ENCODE data around the gene GPR137. TPM values are rescaled to one million over a fixed set of nuclear protein-coding genes. Genes with fewer than 3 reads are reported as not detected.

GPR137 gene
- total and polyA plus RNA-seq, 9 of the 15 experiments (the other 6 are each of a cell fraction or from before 2014, with no cell fraction given): 0.32 to 26.7 (median 10.7) TPM

GRCh38 chr11:64296236-64296635 is 10.6 kb downstream of the GPR137 start:
- DNase-seq (ENCODE audit: extremely low read depth in 1 of 4, low spot score in 3 of 4): no peak
- intact Hi-C loops (cut with micrococcal nuclease): no loop called here
- Histone ChIP-seq H2AFZ (ENCODE audit: low read depth, low read length) (no peak overlapping the region), H3K79me2 (ENCODE audit: control insufficient read depth, insufficient read depth, low read length) (no peaks in the 10 kb centered on the region), H3K27ac (ENCODE audit: extremely low read depth, low read depth, low read length) (no peak overlapping the region), H3K4me3 (no peak overlapping the region), H3K9me3 (replicated peaks; ENCODE audit: control insufficient read depth, insufficient read depth, low read depth, low read length) (no peaks in the 10 kb centered on the region), H3K4me2 (ENCODE audit: insufficient read depth, low read length) (no peak overlapping the region), H3K9ac (ENCODE audit: insufficient read depth in 1 of 2, low read depth in 2 of 2, low read length in 2 of 2) (no peak overlapping the region; a peak in 1 of 4 replicates), H3K27me3 (ENCODE audit: control insufficient read depth in 2 of 2, insufficient read depth in 2 of 2, low read length in 2 of 2) (peaks cover 48 to 65% of the 10 kb centered on the region in 2 experiments), H3K4me1 (replicated peaks in 1 of 2; ENCODE audit: control insufficient read depth in 2 of 2, insufficient read depth in 2 of 2, low read length in 2 of 2) (peaks cover 3 to 54% of the 10 kb centered on the region in 2 experiments; a peak in 4 of 5 replicates), H3K36me3 (ENCODE audit: control insufficient read depth, insufficient read depth, low read length) (no peaks in the 10 kb centered on the region), H3K9me1 (ENCODE audit: control insufficient read depth, insufficient read depth, low read length) (no peaks in the 10 kb centered on the region), H4K20me1 (replicated peaks; ENCODE audit: control insufficient read depth, insufficient read depth, low read length) (no peaks in the 10 kb centered on the region; the same call in 1 of the 2 replicates)
- no peak for TF ChIP-seq TAF1 (IDR thresholded peaks at IDR 0.05; ENCODE audit: control insufficient read depth, extremely low read depth, insufficient read depth, low read length, severe bottlenecking)
- no peak for TF ChIP-seq USF1 (CRISPR knock-in tag; IDR thresholded peaks at IDR 0.05)
- TF ChIP-seq, protein P1, sequence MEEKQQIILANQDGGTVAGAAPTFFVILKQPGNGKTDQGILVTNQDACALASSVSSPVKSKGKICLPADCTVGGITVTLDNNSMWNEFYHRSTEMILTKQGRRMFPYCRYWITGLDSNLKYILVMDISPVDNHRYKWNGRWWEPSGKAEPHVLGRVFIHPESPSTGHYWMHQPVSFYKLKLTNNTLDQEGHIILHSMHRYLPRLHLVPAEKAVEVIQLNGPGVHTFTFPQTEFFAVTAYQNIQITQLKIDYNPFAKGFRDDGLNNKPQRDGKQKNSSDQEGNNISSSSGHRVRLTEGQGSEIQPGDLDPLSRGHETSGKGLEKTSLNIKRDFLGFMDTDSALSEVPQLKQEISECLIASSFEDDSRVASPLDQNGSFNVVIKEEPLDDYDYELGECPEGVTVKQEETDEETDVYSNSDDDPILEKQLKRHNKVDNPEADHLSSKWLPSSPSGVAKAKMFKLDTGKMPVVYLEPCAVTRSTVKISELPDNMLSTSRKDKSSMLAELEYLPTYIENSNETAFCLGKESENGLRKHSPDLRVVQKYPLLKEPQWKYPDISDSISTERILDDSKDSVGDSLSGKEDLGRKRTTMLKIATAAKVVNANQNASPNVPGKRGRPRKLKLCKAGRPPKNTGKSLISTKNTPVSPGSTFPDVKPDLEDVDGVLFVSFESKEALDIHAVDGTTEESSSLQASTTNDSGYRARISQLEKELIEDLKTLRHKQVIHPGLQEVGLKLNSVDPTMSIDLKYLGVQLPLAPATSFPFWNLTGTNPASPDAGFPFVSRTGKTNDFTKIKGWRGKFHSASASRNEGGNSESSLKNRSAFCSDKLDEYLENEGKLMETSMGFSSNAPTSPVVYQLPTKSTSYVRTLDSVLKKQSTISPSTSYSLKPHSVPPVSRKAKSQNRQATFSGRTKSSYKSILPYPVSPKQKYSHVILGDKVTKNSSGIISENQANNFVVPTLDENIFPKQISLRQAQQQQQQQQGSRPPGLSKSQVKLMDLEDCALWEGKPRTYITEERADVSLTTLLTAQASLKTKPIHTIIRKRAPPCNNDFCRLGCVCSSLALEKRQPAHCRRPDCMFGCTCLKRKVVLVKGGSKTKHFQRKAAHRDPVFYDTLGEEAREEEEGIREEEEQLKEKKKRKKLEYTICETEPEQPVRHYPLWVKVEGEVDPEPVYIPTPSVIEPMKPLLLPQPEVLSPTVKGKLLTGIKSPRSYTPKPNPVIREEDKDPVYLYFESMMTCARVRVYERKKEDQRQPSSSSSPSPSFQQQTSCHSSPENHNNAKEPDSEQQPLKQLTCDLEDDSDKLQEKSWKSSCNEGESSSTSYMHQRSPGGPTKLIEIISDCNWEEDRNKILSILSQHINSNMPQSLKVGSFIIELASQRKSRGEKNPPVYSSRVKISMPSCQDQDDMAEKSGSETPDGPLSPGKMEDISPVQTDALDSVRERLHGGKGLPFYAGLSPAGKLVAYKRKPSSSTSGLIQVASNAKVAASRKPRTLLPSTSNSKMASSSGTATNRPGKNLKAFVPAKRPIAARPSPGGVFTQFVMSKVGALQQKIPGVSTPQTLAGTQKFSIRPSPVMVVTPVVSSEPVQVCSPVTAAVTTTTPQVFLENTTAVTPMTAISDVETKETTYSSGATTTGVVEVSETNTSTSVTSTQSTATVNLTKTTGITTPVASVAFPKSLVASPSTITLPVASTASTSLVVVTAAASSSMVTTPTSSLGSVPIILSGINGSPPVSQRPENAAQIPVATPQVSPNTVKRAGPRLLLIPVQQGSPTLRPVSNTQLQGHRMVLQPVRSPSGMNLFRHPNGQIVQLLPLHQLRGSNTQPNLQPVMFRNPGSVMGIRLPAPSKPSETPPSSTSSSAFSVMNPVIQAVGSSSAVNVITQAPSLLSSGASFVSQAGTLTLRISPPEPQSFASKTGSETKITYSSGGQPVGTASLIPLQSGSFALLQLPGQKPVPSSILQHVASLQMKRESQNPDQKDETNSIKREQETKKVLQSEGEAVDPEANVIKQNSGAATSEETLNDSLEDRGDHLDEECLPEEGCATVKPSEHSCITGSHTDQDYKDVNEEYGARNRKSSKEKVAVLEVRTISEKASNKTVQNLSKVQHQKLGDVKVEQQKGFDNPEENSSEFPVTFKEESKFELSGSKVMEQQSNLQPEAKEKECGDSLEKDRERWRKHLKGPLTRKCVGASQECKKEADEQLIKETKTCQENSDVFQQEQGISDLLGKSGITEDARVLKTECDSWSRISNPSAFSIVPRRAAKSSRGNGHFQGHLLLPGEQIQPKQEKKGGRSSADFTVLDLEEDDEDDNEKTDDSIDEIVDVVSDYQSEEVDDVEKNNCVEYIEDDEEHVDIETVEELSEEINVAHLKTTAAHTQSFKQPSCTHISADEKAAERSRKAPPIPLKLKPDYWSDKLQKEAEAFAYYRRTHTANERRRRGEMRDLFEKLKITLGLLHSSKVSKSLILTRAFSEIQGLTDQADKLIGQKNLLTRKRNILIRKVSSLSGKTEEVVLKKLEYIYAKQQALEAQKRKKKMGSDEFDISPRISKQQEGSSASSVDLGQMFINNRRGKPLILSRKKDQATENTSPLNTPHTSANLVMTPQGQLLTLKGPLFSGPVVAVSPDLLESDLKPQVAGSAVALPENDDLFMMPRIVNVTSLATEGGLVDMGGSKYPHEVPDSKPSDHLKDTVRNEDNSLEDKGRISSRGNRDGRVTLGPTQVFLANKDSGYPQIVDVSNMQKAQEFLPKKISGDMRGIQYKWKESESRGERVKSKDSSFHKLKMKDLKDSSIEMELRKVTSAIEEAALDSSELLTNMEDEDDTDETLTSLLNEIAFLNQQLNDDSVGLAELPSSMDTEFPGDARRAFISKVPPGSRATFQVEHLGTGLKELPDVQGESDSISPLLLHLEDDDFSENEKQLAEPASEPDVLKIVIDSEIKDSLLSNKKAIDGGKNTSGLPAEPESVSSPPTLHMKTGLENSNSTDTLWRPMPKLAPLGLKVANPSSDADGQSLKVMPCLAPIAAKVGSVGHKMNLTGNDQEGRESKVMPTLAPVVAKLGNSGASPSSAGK (IDR thresholded peaks at IDR 0.05): no peak
- TF ChIP-seq ZNF668 (CRISPR knock-in tag; IDR thresholded peaks at IDR 0.05): no peak
- no peak for TF ChIP-seq E2F6 (IDR thresholded peaks at IDR 0.05; ENCODE audit: borderline replicate concordance in 1 of 2, extremely low read depth in 1 of 2, insufficient read depth in 1 of 2, insufficient read length in 1 of 2, low read depth in 1 of 2, low read length in 1 of 2, poor library complexity in 1 of 2, severe bottlenecking in 1 of 2)
- CTCF ChIA-PET (ENCODE audit: low intra/inter-chr PET ratio): no interaction called here
- FAIRE-seq: no peak
- ATAC-seq: no peak
- POLR2A ChIA-PET: no interaction called here
- in situ Hi-C loops (cut with MboI): no loop called here
- no TSS peak for BruUV-seq (replicated peaks)
- WGBS (ENCODE audit: insufficient coverage, low coverage, missing lambda C conversion rate): 0% methylated on average over 1 of the region's 1 CpG
